ENCODE results near the gene H2BK1.

Gene H2BK1

GRCh38 chr7:151210087-151210854 lies at the start of gene H2BK1:
H2BK1 (minus strand) TSS chr7:151210488; CDS start chr7:151210318, 170 bp downstream.
- DNase-seq: no peak

GRCh38 chr7:151257990-151258389 lies 47.7 kb upstream of the H2BK1 start:
- DNase-seq: no peak

GRCh38 chr7:151256410-151257045 lies 46.2 kb upstream of the H2BK1 start:
- no peak for DNase-seq

- no peak for DNase-seq
Measured at GRCh38 chr7:151255390-151255789, 45.1 kb upstream of the H2BK1 start.

GRCh38 chr7:151254851-151255250 lies 44.6 kb upstream of the H2BK1 start:
- no peak for DNase-seq

GRCh38 chr7:151254316-151254715 lies 44.0 kb upstream of the H2BK1 start:
- DNase-seq: no peak

- no peak for DNase-seq
Measured at GRCh38 chr7:151252961-151253711, 42.8 kb upstream of the H2BK1 start.

- no peak for DNase-seq
Measured at GRCh38 chr7:151252561-151252835, 42.2 kb upstream of the H2BK1 start.

GRCh38 chr7:151251689-151252560 lies 41.6 kb upstream of the H2BK1 start:
- DNase-seq: peak; percentile 59

- no peak for DNase-seq
Measured at GRCh38 chr7:151251328-151251688, 41.0 kb upstream of the H2BK1 start.

GRCh38 chr7:151250181-151251132 lies 40.2 kb upstream of the H2BK1 start:
- DNase-seq: no peak

- DNase-seq: peak; percentile 62
Measured at GRCh38 chr7:151249732-151250072, 39.4 kb upstream of the H2BK1 start.

GRCh38 chr7:151249034-151249731 lies 38.9 kb upstream of the H2BK1 start:
- DNase-seq: peak; percentile 57

GRCh38 chr7:151248346-151249033 lies 38.2 kb upstream of the H2BK1 start, which contains the start of gene SMARCD3:
SMARCD3 (minus strand) TSS chr7:151248694; CDS start chr7:151248562, 132 bp downstream.
- DNase-seq: peak; percentile 62

- peak; percentile 29 for DNase-seq
Measured at GRCh38 chr7:151247611-151248345, 37.5 kb upstream of the H2BK1 start.

- DNase-seq: no peak
Measured at GRCh38 chr7:151246851-151247580, 36.7 kb upstream of the H2BK1 start.

- DNase-seq: peak; percentile 12
Measured at GRCh38 chr7:151246102-151246850, 36.0 kb upstream of the H2BK1 start.
